GM18499 (cell line): Measurements from ENCODE around the gene PDGFRB.

Source experiments
- ATAC-seq: cut with Tn5 transposase; IDR thresholded peaks from one replicate; pipeline ENCODE4 v1.9.1; 2021; ENCODE audit warnings: moderate number of reproducible peaks; ENCODE audit not compliant: insufficient read depth, unreplicated experiment

PDGFRB gene

GRCh38 chr5:150155258-150156026, at the start of gene PDGFRB:
Gene PDGFRB (minus strand): TSS chr5:150155845. CDS start chr5:150137047, 18,798 bp downstream.
- ATAC-seq = no peak

- ATAC-seq = no peak
Measured at GRCh38 chr5:150204590-150204960, 48.9 kb upstream of the PDGFRB start.

GRCh38 chr5:150203832-150204589, 48.4 kb upstream of the PDGFRB start:
- no peak for ATAC-seq

GRCh38 chr5:150202501-150202900, 46.9 kb upstream of the PDGFRB start:
- ATAC-seq = no peak

- ATAC-seq = no peak
Measured at GRCh38 chr5:150197476-150197875, 41.8 kb upstream of the PDGFRB start.

- no peak for ATAC-seq
Measured at GRCh38 chr5:150196986-150197385, 41.3 kb upstream of the PDGFRB start.

GRCh38 chr5:150196514-150196913, 40.9 kb upstream of the PDGFRB start:
- no peak for ATAC-seq

GRCh38 chr5:150195736-150196485, 40.3 kb upstream of the PDGFRB start:
- no peak for ATAC-seq

GRCh38 chr5:150192462-150192861, 36.8 kb upstream of the PDGFRB start:
- no peak for ATAC-seq

- no peak for ATAC-seq
Measured at GRCh38 chr5:150190987-150191386, 35.3 kb upstream of the PDGFRB start.

- ATAC-seq = no peak
Measured at GRCh38 chr5:150190503-150190979, 34.9 kb upstream of the PDGFRB start.

- ATAC-seq = no peak
Measured at GRCh38 chr5:150189728-150190502, 34.3 kb upstream of the PDGFRB start, which contains the start of gene SLC6A7. Gene SLC6A7 (plus strand): TSS chr5:150190062. CDS start chr5:150190328, 266 bp downstream.

GRCh38 chr5:150189326-150189725, 33.7 kb upstream of the PDGFRB start:
- no peak for ATAC-seq

GRCh38 chr5:150188146-150188842, 32.6 kb upstream of the PDGFRB start:
- no peak for ATAC-seq

- ATAC-seq = no peak
Measured at GRCh38 chr5:150186897-150187296, 31.3 kb upstream of the PDGFRB start.

GRCh38 chr5:150186137-150186536, 30.5 kb upstream of the PDGFRB start:
- ATAC-seq = no peak

- no peak for ATAC-seq
Measured at GRCh38 chr5:150184990-150185912, 29.6 kb upstream of the PDGFRB start.

- ATAC-seq = no peak
Measured at GRCh38 chr5:150184006-150184405, 28.4 kb upstream of the PDGFRB start.
